Left lobe of liver (tissue), 2 donors: ENCODE data around the gene TMEM200A. TPM values are rescaled to one million over a fixed set of nuclear protein-coding genes. Genes with fewer than 3 reads are reported as not detected.

ENCODE experiments used
- ATAC-seq: fragments of 200-7000 bp; cut with Tn5 transposase; one replicate; pipeline ENCODE4 v1.9.1; 2020; ENCODE audit warnings: mild to moderate bottlenecking, moderate library complexity
- DNase-seq: peaks from one replicate; pipeline ENCODE4 v3.0.0-alpha.2; 2020; ENCODE audit warnings: low spot score
- total RNA-seq: library from RNA; stranded (reverse); gene quantifications from one replicate; pipeline ENCODE4 v1.2.1, GENCODE V29; 2021
- donor health status: DM: no; HTN: no; CAD: no; lungs with moderate emphysema.
- donor health status: DM: no; HTN: yes; CAD: no.

TMEM200A gene
- total RNA-seq, 1 donor from 2014 or later, result 0.10 TPM

GRCh38 chr6:130482645-130483390 lies 117.0 kb downstream of the TMEM200A start:
- ATAC-seq (no peak), DNase-seq (no peak)

- DNase-seq, result no peak
- ATAC-seq, result no peak
These were observed 120.1 kb downstream of the TMEM200A start for GRCh38 chr6:130485870-130486269.

GRCh38 chr6:130486417-130486816 lies 120.6 kb downstream of the TMEM200A start:
- no peak for ATAC-seq

GRCh38 chr6:130489514-130489913 lies 123.7 kb downstream of the TMEM200A start:
- ATAC-seq, result no peak
- no peak for DNase-seq

More at GRCh38 chr6:130486417-130486816, 120.6 kb downstream of the TMEM200A start:
- DNase-seq, result no peak

Other genes starting within 250 kb of the TMEM200A start
- gene SAMD3, start 143.1 kb upstream of the TMEM200A start, total RNA-seq, result 0.30 TPM